Measurements from ENCODE around the gene TNS1. TPM values are rescaled to one million over a fixed set of nuclear protein-coding genes. Genes with fewer than 3 reads are reported as not detected.

The TNS1 gene
- total and polyA plus RNA-seq, 2 donors (not counting 1 experiment from before 2014, with no cell fraction given), result 0.10 to 0.86 TPM

- H3K9me3 ChIP-seq (ENCODE audit: control extremely low read depth in 1 of 3, control insufficient read depth in 2 of 3, insufficient read depth in 1 of 3, low read length in 2 of 3), result peaks cover 0 to 12% (median 2%) of the 10 kb centered on the region in 3 donors
- Mint-ChIP-seq H3K4me1 (peaks cover 7% of the 10 kb centered on the region), H3K9me3 (ENCODE audit: insufficient read depth) (peaks cover 7% of the 10 kb centered on the region), H3K27ac (no peak overlapping the region), H3K27me3 (peaks cover 31% of the 10 kb centered on the region), H3K4me3 (no peak overlapping the region)
- peaks cover 0 to 11% (median 4%) of the 10 kb centered on the region in 4 experiments for H3K27me3 ChIP-seq (replicated peaks in 1 of 4; ENCODE audit: control extremely low read depth in 1 of 4, control insufficient read depth in 3 of 4, insufficient read depth in 4 of 4, low read length in 3 of 4)
- WGBS (ENCODE audit: insufficient coverage), result 92% methylated on average over 5 of the region's 5 CpGs
- H2AFZ ChIP-seq (ENCODE audit: insufficient read depth, low read depth, low read length, poor library complexity, severe bottlenecking), result no peak overlapping the region
- no peak overlapping the region for H3K27ac ChIP-seq (ENCODE audit: low read length in 2 of 2)
- no peaks in the 10 kb centered on the region for H3K4me1 ChIP-seq (ENCODE audit: control insufficient read depth in 2 of 2, insufficient read depth in 2 of 2, low read length in 2 of 2)
- H4K20me1 ChIP-seq (ENCODE audit: control insufficient read depth, insufficient read depth, low read length, poor library complexity, severe bottlenecking), result no peaks in the 10 kb centered on the region
- ATAC-seq (ENCODE audit: low read depth), result no peak
- no peaks in the 10 kb centered on the region for H3K36me3 ChIP-seq (replicated peaks in 1 of 2; ENCODE audit: control extremely low read depth in 1 of 2, control insufficient read depth in 1 of 2, extremely low read depth in 1 of 2, insufficient read depth in 2 of 2, low read length in 1 of 2)
- no peak overlapping the region for H3K4me2 ChIP-seq (replicated peaks; ENCODE audit: low read depth, low read length, poor library complexity, severe bottlenecking)
- H3K4me3 ChIP-seq (ENCODE audit: control extremely low read depth in 1 of 5, extremely low read depth in 1 of 5, insufficient read depth in 1 of 5, low read depth in 2 of 5, low read length in 4 of 5), result no peak overlapping the region
- no peaks in the 10 kb centered on the region for H3K79me2 ChIP-seq (ENCODE audit: control insufficient read depth, insufficient read depth, low read length)
- no peak overlapping the region for H3K9ac ChIP-seq (ENCODE audit: low read length)
- no peak for DNase-seq
- no peak for TF ChIP-seq EZH2 (IDR thresholded peaks at IDR 0.05; ENCODE audit: borderline replicate concordance, insufficient read depth, low read depth, low read length, poor library complexity, severe bottlenecking)
- TF ChIP-seq, protein P1, sequence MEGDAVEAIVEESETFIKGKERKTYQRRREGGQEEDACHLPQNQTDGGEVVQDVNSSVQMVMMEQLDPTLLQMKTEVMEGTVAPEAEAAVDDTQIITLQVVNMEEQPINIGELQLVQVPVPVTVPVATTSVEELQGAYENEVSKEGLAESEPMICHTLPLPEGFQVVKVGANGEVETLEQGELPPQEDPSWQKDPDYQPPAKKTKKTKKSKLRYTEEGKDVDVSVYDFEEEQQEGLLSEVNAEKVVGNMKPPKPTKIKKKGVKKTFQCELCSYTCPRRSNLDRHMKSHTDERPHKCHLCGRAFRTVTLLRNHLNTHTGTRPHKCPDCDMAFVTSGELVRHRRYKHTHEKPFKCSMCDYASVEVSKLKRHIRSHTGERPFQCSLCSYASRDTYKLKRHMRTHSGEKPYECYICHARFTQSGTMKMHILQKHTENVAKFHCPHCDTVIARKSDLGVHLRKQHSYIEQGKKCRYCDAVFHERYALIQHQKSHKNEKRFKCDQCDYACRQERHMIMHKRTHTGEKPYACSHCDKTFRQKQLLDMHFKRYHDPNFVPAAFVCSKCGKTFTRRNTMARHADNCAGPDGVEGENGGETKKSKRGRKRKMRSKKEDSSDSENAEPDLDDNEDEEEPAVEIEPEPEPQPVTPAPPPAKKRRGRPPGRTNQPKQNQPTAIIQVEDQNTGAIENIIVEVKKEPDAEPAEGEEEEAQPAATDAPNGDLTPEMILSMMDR (IDR thresholded peaks at IDR 0.05), result no peak
- intact Hi-C loops (cut with micrococcal nuclease), result no loop called here
- ChIA-PET CTCF (interaction anchor here (0.6 to 1.1 kb wide), 2 partner anchors 24 to 35 kb away, joined by 3 to 4 read pairs; no protein-coding TSS in a partner anchor), POLR2A (no interaction called here)
These were observed 40.9 kb upstream of the TNS1 start for GRCh38 chr2:218043701-218044109.

DNA sequence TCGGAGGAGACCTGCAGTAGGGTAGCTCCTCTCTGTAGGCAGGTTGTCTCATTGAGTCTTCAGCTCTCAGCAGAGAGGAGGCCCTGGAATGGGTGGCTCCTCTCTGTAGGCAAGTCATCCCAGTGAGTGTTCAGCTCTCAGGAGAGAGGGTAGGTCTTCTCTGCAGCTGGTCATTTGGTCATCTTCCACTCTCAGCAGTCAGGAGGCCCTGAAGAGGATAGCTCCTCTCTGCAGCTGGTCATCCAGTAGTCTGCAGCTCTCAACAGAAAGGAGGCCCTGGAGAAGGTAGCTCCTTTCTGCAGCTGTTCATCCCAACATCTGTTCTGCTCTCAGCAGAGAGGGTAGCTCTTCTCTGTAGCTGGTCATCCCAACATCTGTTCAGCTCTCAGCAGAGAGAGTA lies 40.3 kb upstream of the TNS1 start:
- Histone ChIP-seq H3K4me1 (ENCODE audit: control insufficient read depth in 2 of 2, insufficient read depth in 2 of 2, low read length in 2 of 2) (no peaks in the 10 kb centered on the region), H2AFZ (ENCODE audit: insufficient read depth, low read depth, low read length, poor library complexity, severe bottlenecking) (no peak overlapping the region), H3K79me2 (ENCODE audit: control insufficient read depth, insufficient read depth, low read length) (no peaks in the 10 kb centered on the region), H3K9me3 (ENCODE audit: control extremely low read depth in 1 of 3, control insufficient read depth in 2 of 3, insufficient read depth in 1 of 3, low read length in 2 of 3) (peaks cover 0 to 12% (median 2%) of the 10 kb centered on the region in 3 donors), H3K9ac (ENCODE audit: low read length) (no peak overlapping the region), H3K4me2 (replicated peaks; ENCODE audit: low read depth, low read length, poor library complexity, severe bottlenecking) (no peak overlapping the region), H4K20me1 (ENCODE audit: control insufficient read depth, insufficient read depth, low read length, poor library complexity, severe bottlenecking) (no peaks in the 10 kb centered on the region), H3K4me3 (ENCODE audit: control extremely low read depth in 1 of 5, extremely low read depth in 1 of 5, insufficient read depth in 1 of 5, low read depth in 2 of 5, low read length in 4 of 5) (no peak overlapping the region), H3K27ac (ENCODE audit: low read length in 2 of 2) (no peak overlapping the region), H3K36me3 (replicated peaks in 1 of 2; ENCODE audit: control extremely low read depth in 1 of 2, control insufficient read depth in 1 of 2, extremely low read depth in 1 of 2, insufficient read depth in 2 of 2, low read length in 1 of 2) (no peaks in the 10 kb centered on the region), H3K27me3 (replicated peaks in 1 of 4; ENCODE audit: control extremely low read depth in 1 of 4, control insufficient read depth in 3 of 4, insufficient read depth in 4 of 4, low read length in 3 of 4) (peaks cover 0 to 11% (median 4%) of the 10 kb centered on the region in 4 experiments)
- no peak for DNase-seq
- no peak for ATAC-seq (ENCODE audit: low read depth)
- no peak overlapping the region for H3K27ac Mint-ChIP-seq
- POLR2A ChIA-PET, result no interaction called here
- no peak overlapping the region for H3K4me3 Mint-ChIP-seq
- H3K27me3 Mint-ChIP-seq, result peaks cover 35% of the 10 kb centered on the region
- CTCF ChIA-PET, result interaction anchor here (0.6 to 2.1 kb wide), 3 partner anchors 9 to 35 kb away, joined by 3 to 4 read pairs (median 4); no protein-coding TSS in a partner anchor
- peaks cover 5% of the 10 kb centered on the region for H3K4me1 Mint-ChIP-seq
- TF ChIP-seq, protein P1 (IDR thresholded peaks at IDR 0.05), result no peak
- TF ChIP-seq EZH2 (IDR thresholded peaks at IDR 0.05; ENCODE audit: borderline replicate concordance, insufficient read depth, low read depth, low read length, poor library complexity, severe bottlenecking), result no peak
- WGBS (ENCODE audit: insufficient coverage), result 100% methylated on average over 1 of the region's 1 CpG
- intact Hi-C loops (cut with micrococcal nuclease), result no loop called here
- peaks cover 7% of the 10 kb centered on the region for H3K9me3 Mint-ChIP-seq (ENCODE audit: insufficient read depth)

All from B cell (primary cell).